ENCODE measurements around the gene ANKRD36C.
"Not testable (repeated sequence)": the region's sequence is repeated elsewhere in the genome, so short reads cannot be mapped to it uniquely, and the experiment has no call there.

ANKRD36C gene

GRCh38 chr2:95991351-95992094, at the start of gene ANKRD36C:
ANKRD36C (minus strand) TSS chr2:95991824; CDS start chr2:95991708, 116 bp downstream.
- DNase-seq (ENCODE audit: low spot score): peak; percentile 52

GRCh38 chr2:96035554-96035953, 43.9 kb upstream of the ANKRD36C start:
- DNase-seq (ENCODE audit: low spot score): not testable (repeated sequence)

GRCh38 chr2:96034792-96035191, 43.2 kb upstream of the ANKRD36C start, which contains the start of gene GPAT2:
GPAT2 (minus strand) TSS chr2:96034916; CDS start chr2:96032359, 2,557 bp downstream.
- DNase-seq (ENCODE audit: low spot score): not testable (repeated sequence)

- not testable (repeated sequence) for DNase-seq (ENCODE audit: low spot score)
Measured at GRCh38 chr2:96033997-96034396, 42.4 kb upstream of the ANKRD36C start.

GRCh38 chr2:96027725-96028325, 36.2 kb upstream of the ANKRD36C start:
- DNase-seq (ENCODE audit: low spot score): not testable (repeated sequence)

GRCh38 chr2:96025755-96026154, 34.1 kb upstream of the ANKRD36C start:
- DNase-seq (ENCODE audit: low spot score): peak; percentile 10

GRCh38 chr2:96025194-96025492, 33.5 kb upstream of the ANKRD36C start:
- peak; percentile 16 for DNase-seq (ENCODE audit: low spot score)

- peak; percentile 42 for DNase-seq (ENCODE audit: low spot score)
Measured at GRCh38 chr2:96024336-96025193, 32.9 kb upstream of the ANKRD36C start.

GRCh38 chr2:96023701-96024100, 32.1 kb upstream of the ANKRD36C start:
- peak; percentile 12 for DNase-seq (ENCODE audit: low spot score)

GRCh38 chr2:96022701-96023447, 31.2 kb upstream of the ANKRD36C start:
- peak; percentile 89 for DNase-seq (ENCODE audit: low spot score)

GRCh38 chr2:96022126-96022525, 30.5 kb upstream of the ANKRD36C start:
- DNase-seq (ENCODE audit: low spot score): not testable (repeated sequence)

GRCh38 chr2:96021142-96021541, 29.5 kb upstream of the ANKRD36C start:
- peak; percentile 24 for DNase-seq (ENCODE audit: low spot score)

GRCh38 chr2:96019909-96020590, 28.4 kb upstream of the ANKRD36C start:
- DNase-seq (ENCODE audit: low spot score): not testable (repeated sequence)

GRCh38 chr2:96016321-96016720, 24.7 kb upstream of the ANKRD36C start:
- not testable (repeated sequence) for DNase-seq (ENCODE audit: low spot score)

- not testable (repeated sequence) for DNase-seq (ENCODE audit: low spot score)
Measured at GRCh38 chr2:96012792-96013264, 21.2 kb upstream of the ANKRD36C start.

GRCh38 chr2:96012086-96012791, 20.6 kb upstream of the ANKRD36C start:
- not testable (repeated sequence) for DNase-seq (ENCODE audit: low spot score)

GRCh38 chr2:96011129-96011455, 19.5 kb upstream of the ANKRD36C start:
- not testable (repeated sequence) for DNase-seq (ENCODE audit: low spot score)

- DNase-seq (ENCODE audit: low spot score): peak; percentile 96
Measured at GRCh38 chr2:96010320-96011128, 18.9 kb upstream of the ANKRD36C start.

GRCh38 chr2:96009833-96010232, 18.2 kb upstream of the ANKRD36C start:
- DNase-seq (ENCODE audit: low spot score): not testable (repeated sequence)

- not testable (repeated sequence) for DNase-seq (ENCODE audit: low spot score)
Measured at GRCh38 chr2:96008051-96008450, 16.4 kb upstream of the ANKRD36C start.

Data from ecto neural progenitor cell (in vitro differentiated cells).